Activated naive CD4-positive, alpha-beta T cell treated with anti-CD3 and anti-CD28 coated beads, Interleukin-2, amount 50 U/mL, for 72 hours (primary cell): ENCODE data around the gene HERC2. TPM values are rescaled to one million over a fixed set of nuclear protein-coding genes. Genes with fewer than 3 reads are reported as not detected.
A peak's percentile ranks its signal among the peaks of the same experiment; 100 is the strongest.

Source experiments
- ATAC-seq, 2 donors: fragments of 150-1000 bp; cut with Tn5 transposase; 2 replicates each; pipeline ENCODE4 v1.10.0; 2021; ENCODE audit warnings: mild to moderate bottlenecking in 2 of 2, moderate library complexity in 2 of 2
- DNase-seq, 2 donors: peaks; one replicate each; pipeline ENCODE4 v3.0.0; 2021 to 2022; ENCODE audit warnings: low spot score in 2 of 2
- H3K27ac Mint-ChIP-seq, 2 donors: one replicate each; pipeline ENCODE4 v1.8.0; 2022; ENCODE audit warnings: mild to moderate bottlenecking in 2 of 2, mixed read lengths in 2 of 2
- H3K36me3 Mint-ChIP-seq, 2 donors: one replicate each; pipeline ENCODE4 v1.8.0; 2022; ENCODE audit warnings: mixed read lengths in 2 of 2
- H3K9me3 Mint-ChIP-seq, 2 donors: one replicate each; pipeline ENCODE4 v1.8.0; 2022; ENCODE audit warnings: mixed read lengths in 2 of 2
- total RNA-seq, 2 donors: library from RNA; stranded (reverse); gene quantifications; one replicate each; pipeline ENCODE4 v1.2.3, GENCODE V29; 2022

The HERC2 gene
- total RNA-seq, 2 donors from 2014 or later = 27.5 to 36.4 TPM

DNA sequence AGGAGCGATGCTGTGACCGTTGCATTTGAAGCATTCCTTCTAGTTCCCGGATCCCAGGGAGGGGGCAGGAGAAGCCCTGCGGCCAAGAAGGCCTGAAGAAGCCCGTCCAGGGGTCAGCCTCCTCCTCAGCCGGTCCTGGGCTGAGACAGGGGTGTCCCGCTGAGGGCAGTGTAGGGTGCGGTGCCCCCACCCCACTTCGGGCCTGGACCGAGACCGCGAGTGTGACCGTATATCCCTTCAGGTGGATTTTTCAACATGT lies 225.6 kb downstream of the HERC2 start:
- H3K9me3 Mint-ChIP-seq = no peaks in the 10 kb centered on the region
- peaks cover 0 to 38% of the 10 kb centered on the region in 2 donors for H3K36me3 Mint-ChIP-seq
- H3K27ac Mint-ChIP-seq = no peak overlapping the region
- DNase-seq (no peak), ATAC-seq (peak; percentile 3 to 10)

DNA sequence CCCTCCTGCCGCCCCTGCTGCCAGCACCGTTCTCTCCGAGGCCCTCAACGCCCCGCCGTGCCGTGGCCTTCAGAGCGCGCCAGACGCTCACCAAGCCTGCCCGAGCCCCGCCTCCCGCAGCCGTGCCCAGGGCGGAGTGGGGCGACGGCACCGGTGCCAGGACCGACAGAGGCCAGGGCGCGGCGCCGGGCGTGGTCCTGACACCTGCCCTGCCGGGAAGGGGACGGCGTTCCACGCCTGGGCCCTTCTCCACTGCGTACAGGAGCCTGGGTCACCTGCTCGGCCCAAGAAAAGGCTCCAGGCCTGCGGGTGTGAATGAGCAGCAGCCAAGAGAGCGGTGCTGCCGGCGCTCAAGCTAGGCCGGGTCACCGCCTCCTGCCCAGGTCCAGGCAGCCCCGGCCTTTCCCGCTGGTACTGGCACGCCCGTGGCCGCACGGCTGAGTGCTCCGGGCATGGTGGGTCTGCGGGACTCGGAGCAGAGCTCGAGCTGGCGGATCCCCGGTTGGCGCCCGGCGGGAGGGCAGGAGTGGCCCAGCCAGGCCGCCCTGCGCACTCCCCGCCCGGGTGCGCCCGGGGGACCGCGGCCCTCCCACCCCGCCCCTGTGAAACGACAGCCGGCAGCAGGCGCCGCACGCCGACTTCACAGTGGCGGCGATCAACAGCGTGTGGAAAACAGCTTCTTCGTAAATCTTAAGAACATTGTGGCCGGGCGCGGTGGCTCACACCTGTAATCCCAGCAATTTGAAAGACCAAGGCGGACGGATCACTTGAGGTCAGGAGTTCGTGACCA lies 227.1 kb downstream of the HERC2 start:
- peak in 1 of 2 donors; percentile 23 for ATAC-seq
- peaks cover 9 to 43% of the 10 kb centered on the region in 2 donors for H3K36me3 Mint-ChIP-seq
- no peak overlapping the region for H3K27ac Mint-ChIP-seq
- DNase-seq = peak in 1 of 2 donors; percentile 28
- H3K9me3 Mint-ChIP-seq = peaks cover 8 to 9% of the 10 kb centered on the region in 2 donors

DNA sequence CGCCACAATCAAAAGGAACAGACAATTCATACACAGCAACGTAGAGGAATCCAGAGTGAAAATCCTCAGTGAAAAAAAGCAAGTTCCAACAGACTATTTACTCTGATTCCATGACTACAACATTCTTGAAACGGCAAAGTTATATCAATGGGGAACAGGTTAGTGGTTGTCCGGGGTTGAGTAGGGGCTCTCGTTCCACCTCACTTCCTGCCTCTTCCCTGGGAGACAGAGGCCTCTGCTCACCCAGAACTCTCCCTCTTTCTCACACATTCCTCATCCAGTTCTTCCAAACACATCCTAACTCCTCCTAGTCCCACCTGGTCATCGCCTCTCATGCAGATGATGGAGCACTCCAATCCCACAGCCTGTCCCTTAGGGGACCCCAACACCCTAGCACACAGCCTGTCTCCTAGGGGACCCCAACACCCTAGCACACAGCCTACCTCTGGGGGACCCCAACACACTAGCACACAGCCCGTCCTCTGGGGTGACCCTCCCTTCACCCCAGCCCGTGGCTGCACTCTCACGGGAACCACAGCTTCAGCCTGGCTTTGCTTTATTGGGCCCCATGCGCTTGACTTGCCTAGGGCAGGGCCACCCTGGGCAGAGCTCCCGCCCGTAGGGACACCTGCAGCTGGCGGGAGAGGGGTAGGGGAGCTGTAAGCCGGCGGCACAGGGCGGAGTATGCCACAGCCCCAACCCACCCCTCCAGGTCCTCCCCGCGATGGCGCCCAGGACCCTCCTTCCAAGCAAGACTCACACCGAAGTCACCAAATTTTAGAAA lies 228.0 kb downstream of the HERC2 start:
- H3K9me3 Mint-ChIP-seq = peaks cover 8 to 16% of the 10 kb centered on the region in 2 donors
- peaks cover 9 to 47% of the 10 kb centered on the region in 2 donors for H3K36me3 Mint-ChIP-seq
- H3K27ac Mint-ChIP-seq = no peak overlapping the region
- ATAC-seq (no peak), DNase-seq (no peak)

DNA sequence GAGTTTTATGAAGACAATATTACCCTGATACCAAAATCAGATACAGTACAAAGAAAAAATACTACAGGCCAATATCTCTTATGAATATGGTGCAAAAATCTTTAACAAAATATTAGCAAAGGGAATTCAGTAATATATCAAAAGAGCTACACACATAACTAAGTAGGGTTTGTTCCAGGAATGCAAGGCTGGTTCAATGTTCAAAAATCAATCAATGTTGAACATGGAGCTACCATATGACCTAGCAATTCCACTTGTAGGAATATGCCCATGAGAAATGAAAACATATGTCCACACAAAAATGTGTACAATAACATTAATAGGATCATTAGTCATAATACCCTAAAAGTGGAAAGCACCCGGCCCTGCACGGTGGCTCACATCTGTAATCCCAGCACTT lies 230.7 kb downstream of the HERC2 start:
- ATAC-seq = no peak
- no peak for DNase-seq
- Mint-ChIP-seq H3K36me3 (peaks cover 9 to 42% of the 10 kb centered on the region in 2 donors), H3K27ac (no peak overlapping the region), H3K9me3 (peaks cover 8 to 20% of the 10 kb centered on the region in 2 donors)

DNA sequence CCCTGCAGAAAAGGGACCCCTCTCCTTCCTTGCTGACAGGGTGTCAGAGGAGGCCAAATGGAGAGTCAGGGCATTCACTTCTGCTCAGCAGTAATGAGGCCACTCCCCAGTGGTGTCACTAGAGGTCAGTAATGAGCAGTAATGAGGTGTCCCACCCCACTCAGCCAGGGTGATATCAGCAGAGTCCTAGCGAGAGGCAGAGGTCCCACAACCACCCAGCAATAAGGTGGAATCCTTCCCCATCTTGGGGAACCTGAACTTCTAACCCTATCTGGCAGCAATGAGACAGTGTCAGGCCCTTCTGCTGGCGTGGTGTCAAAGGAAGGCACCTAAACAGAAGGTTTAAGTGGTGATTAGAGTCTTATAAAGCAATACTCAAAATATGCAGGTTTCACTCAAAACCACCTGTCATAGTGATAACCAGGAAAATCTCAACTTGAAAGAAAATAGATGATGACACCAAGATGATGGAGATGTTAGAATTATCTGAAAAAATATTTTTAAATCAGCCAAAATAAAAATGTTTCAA lies 235.7 kb downstream of the HERC2 start:
- no peak overlapping the region for H3K27ac Mint-ChIP-seq
- H3K36me3 Mint-ChIP-seq = peaks cover 9 to 26% of the 10 kb centered on the region in 2 donors
- H3K9me3 Mint-ChIP-seq = peaks cover 8 to 20% of the 10 kb centered on the region in 2 donors
- peak; percentile 81 to 97 for ATAC-seq
- DNase-seq = peak in 1 of 2 donors; percentile 49

DNA sequence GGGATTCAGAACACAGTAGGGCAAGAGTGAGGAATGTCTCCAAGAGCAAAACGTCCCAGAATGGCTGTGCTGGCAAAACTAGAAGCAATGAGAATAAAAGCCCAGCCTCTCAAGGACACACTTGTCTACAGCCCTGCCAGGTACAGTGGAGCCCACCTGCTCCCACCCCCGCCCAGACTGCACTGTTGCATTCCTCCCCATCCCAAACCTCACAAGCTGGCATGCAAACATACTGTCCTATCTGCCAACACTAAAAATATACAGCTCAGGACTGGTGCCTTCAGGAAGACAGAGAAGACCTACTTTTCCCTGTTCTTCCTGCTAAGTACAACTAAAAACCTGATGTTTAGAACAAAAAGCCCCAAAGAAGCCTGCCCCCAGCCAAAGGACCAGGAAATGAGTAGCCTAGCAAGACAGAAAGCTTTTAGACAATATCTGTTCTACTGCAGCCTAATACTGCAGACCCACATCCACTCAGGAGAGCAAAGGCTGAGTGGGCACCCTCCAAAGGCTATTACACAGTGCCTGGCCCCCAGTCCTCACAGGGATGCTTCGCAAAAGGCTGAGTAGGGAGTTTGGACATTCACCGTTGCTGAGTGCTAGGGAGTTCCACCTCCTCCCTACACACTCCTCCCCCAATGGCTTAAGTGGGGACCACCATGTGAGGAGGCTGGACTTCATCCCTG lies 236.3 kb downstream of the HERC2 start:
- H3K36me3 Mint-ChIP-seq = peaks cover 7 to 23% of the 10 kb centered on the region in 2 donors
- no peak for DNase-seq
- no peak overlapping the region for H3K27ac Mint-ChIP-seq
- peaks cover 7 to 19% of the 10 kb centered on the region in 2 donors for H3K9me3 Mint-ChIP-seq
- peak; percentile 13 to 43 for ATAC-seq

DNA sequence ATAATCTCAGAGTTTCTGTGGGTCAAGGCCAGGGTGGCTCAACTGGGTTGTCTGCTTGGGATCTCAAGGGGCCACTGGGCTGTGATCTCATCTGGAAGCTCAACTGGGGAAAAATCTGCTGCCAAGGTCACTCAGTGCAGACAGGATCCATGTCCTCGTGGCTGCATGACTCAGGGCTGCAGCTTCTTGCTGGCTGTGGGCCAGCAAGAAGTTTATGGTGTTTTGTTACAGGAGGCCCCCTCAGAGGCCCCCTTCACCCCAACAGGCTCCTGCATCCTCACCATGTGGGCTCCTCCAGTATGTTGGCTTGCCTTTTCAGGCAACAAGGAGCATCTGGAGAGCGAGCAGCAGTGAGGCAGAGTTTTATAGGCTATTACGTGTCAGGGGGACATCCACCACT lies 237.4 kb downstream of the HERC2 start:
- Mint-ChIP-seq H3K36me3 (peaks cover 0 to 12% of the 10 kb centered on the region in 2 donors), H3K9me3 (peaks cover 0 to 9% of the 10 kb centered on the region in 2 donors), H3K27ac (no peak overlapping the region)
- ATAC-seq (no peak), DNase-seq (no peak)

DNA sequence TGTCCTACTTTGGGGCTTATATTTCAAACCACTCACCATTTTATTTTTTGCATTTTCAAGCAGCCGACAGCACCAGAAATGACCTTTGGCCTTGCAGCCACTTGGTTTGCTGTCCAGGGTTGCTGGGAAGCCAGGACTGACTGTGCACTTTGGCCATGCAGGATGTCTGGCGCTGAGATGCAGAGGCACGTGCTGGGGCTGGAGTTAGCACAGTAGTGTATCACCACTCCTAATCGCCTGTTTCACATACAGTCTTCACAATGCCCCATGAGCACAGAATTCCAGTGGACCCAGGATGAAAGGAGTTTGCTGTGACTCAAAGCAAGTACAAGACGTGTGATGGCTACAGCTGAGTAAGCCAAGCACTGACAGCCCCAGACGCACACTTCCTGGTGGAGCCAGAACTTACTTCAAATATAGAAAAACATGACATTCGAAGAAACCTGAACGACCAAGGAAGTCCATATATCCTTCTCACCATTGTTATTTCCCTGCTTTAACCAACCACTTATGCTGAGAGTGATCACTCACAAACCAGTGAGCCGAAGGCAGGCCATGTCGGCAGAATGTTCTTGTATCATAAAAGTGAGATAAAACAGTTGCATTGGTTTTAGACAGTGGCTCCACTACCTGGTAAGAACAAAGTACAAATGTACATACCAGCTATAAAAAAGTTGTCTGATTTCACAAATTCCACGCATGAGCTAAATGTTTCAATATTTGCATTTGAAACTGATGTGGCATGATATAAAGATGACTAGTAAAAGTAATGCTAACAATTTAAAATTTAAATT lies 238.9 kb downstream of the HERC2 start:
- ATAC-seq (no peak), DNase-seq (no peak)
- Mint-ChIP-seq H3K36me3 (peaks cover 0 to under 1% of the 10 kb centered on the region in 2 donors), H3K27ac (no peak overlapping the region), H3K9me3 (no peaks in the 10 kb centered on the region)

DNA sequence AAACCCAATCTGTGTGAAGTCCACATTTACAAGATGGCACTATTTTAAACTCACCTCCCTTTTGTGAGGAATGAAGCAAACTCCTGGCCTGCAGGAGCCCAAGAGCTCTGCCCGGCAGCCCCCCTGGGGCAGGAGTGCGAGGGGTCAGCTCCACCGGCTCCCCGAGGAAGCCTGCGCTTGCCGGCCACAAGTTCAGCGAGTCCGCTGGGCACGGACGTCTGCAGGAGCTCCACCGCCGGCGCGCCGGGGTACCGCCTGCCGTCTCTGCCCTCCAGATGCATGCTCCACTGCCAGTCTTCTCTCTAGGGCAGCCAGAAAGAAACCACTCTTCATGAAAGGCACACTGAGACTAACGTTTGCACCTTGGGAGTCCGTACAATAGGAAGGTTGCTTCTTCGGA lies 240.4 kb downstream of the HERC2 start:
- DNase-seq (no peak), ATAC-seq (no peak)
- H3K27ac Mint-ChIP-seq = no peak overlapping the region
- no peaks in the 10 kb centered on the region for H3K36me3 Mint-ChIP-seq
- no peaks in the 10 kb centered on the region for H3K9me3 Mint-ChIP-seq

DNA sequence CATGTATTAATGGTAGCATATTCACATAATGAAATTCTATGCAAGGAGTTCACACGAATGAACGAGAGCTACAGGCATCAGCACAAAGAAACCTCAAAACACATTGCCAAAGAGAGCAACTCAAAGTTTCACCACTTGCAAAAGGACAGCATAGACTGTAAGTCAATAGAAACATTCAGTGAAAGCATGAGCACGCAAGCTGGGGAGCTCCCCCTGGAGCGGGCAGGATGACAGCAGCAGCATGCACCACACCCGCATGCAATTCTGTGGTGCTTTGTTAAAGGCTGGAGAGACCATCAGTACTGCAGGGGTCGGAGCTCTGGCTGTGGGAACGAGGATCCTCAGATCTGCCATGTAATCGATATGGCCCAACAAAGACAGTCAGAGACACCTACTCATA lies 241.6 kb downstream of the HERC2 start:
- Mint-ChIP-seq H3K9me3 (no peaks in the 10 kb centered on the region), H3K27ac (no peak overlapping the region), H3K36me3 (no peaks in the 10 kb centered on the region)
- DNase-seq (no peak), ATAC-seq (no peak)

DNA sequence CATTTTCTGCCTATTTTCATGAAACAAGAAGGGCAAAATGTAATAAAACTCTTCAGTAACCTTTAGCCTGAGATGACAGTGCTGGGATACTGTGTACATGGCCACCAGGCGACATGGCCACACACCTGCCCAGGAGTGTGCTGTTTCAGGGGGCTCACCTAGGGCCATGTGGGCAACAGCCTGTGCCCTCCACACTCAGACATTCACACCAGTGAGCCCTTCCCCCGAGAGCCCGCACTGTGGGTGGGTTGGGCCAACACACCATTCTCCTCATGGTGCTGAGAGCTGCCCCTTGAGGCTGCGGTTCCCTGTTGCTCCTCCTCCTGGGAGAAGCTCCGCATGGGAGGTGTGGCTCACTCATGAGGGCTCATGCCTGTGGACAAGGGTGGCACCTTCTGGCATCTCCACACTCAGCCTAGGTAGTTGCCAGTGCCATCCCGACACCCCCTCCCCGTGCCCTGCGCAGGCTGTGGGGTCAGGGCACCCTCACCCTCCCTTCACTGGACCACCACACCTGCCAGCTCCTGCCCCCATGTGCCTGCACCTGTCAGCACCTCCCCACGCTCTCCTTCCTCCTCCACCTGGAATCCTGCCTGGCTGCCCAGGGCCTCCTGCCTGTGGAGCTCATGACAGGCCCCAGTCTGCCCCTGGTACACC lies 242.5 kb downstream of the HERC2 start:
- no peak for DNase-seq
- H3K36me3 Mint-ChIP-seq = no peaks in the 10 kb centered on the region
- H3K27ac Mint-ChIP-seq = no peak overlapping the region
- ATAC-seq = no peak
- no peaks in the 10 kb centered on the region for H3K9me3 Mint-ChIP-seq

DNA sequence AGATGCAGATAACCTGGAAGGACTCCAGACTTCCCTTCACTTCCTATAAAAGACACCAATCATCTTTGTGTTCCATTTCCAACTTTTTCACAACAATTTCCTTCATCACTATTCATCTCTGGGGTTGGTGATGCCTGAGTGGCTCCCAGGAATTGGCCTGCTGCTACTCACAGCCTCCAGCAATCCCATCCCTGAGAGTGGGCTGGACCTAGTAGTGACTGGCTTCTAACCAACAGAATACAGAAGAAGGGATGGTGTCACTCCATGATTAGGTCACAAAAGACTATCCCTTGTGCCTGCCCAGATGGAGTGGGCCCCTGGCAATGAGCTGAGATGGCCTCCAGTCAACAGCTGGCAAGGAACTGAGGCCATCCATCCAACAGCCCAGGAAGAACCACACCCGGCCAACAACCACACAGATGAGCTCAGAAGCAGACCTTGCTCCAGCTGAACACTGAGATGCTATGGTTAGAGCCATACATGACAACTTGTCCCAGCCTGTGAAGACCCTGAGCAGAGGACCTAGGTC lies 243.7 kb downstream of the HERC2 start:
- H3K36me3 Mint-ChIP-seq = no peaks in the 10 kb centered on the region
- H3K9me3 Mint-ChIP-seq = no peaks in the 10 kb centered on the region
- H3K27ac Mint-ChIP-seq = no peak overlapping the region
- no peak for DNase-seq
- no peak for ATAC-seq

DNA sequence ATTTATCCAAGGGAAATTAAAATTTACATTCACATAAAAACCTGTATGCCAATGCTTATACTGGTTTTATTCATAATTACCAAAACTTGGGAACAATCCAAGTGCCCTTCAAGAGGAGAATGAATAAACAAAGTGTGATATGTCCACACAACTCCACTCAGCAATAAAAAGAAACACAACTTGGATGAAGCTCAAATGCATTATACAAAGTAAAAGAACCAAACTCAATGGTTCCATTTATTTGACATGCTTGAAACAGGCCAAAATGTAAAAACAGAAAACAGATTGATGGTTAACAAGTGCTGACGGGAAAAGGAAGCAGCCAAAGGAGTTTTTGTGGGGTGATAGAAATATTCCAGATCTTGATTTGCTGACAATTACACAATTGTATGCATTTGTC lies 246.4 kb downstream of the HERC2 start:
- no peak for ATAC-seq
- Mint-ChIP-seq H3K36me3 (peaks cover 0 to 5% of the 10 kb centered on the region in 2 donors), H3K9me3 (no peaks in the 10 kb centered on the region), H3K27ac (no peak overlapping the region)
- no peak for DNase-seq

DNA sequence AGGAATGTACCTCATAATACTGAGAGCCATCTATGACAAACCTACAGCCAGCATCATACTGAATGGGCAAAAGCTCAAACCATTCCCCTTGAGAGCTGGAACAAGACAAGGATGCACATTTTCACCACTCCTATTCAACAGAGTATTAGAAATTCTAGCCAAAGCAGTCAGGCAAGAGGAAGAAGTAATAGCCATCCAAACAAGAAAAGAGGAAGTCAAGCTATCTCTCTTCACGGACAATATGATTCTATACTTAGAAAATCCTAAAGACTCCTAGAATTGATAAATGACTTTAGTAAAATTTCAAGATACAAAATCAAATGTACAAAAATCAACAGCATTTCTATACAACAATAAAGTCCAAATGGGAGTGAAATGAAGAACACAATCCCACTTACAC lies 253.0 kb downstream of the HERC2 start:
- no peak for DNase-seq
- Mint-ChIP-seq H3K36me3 (peaks cover 0 to 11% of the 10 kb centered on the region in 2 donors), H3K27ac (no peak overlapping the region), H3K9me3 (peaks cover 5 to 9% of the 10 kb centered on the region in 2 donors)
- no peak for ATAC-seq

DNA sequence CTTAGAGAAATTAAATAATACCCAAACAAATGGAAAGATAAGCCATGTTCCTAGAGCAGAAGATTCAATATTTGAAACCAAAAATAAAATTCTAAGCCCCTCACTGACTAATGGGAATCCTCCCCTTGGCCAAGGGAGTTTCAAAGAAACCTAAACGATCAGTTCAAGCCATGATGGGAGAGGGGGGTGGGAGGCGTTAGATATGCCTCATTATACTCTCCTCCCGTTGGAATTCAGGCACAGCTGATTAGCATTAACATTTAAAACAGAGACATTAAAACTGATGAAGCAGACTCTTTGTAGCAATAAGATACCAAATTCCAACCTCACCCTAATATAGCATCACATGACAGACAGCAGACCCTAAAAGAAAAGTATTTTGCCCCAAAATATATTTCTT lies 255.7 kb downstream of the HERC2 start:
- Mint-ChIP-seq H3K27ac (no peak overlapping the region), H3K36me3 (peaks cover 0 to 7% of the 10 kb centered on the region in 2 donors), H3K9me3 (peaks cover 6 to 14% of the 10 kb centered on the region in 2 donors)
- ATAC-seq = no peak
- no peak for DNase-seq
